NCI-H2227 treated with DMSO at 0.1 percent for 48 hours (cell line): Measurements from ENCODE around the gene DRAXIN.

Source experiments
- DNase-seq: peaks from one replicate; lab custom pipeline; 2025; lab: John Stamatoyannopoulos, UW

The DRAXIN gene

GRCh38 chr1:11685210-11685752 lies 6.2 kb upstream of the DRAXIN start:
- DNase-seq: no peak

- DNase-seq: no peak
Measured at GRCh38 chr1:11688506-11688905, 3.0 kb upstream of the DRAXIN start.

- DNase-seq: peak; percentile 60
Measured at GRCh38 chr1:11690397-11691301, 861 bp upstream of the DRAXIN start.

GRCh38 chr1:11691928-11692711 lies 610 bp downstream of the DRAXIN start:
- no peak for DNase-seq

- no peak for DNase-seq
Measured at GRCh38 chr1:11693024-11693590, 1.6 kb downstream of the DRAXIN start.

- DNase-seq: no peak
Measured at GRCh38 chr1:11693917-11694316, 2.4 kb downstream of the DRAXIN start.

GRCh38 chr1:11695861-11696260 lies 4.4 kb downstream of the DRAXIN start:
- no peak for DNase-seq

GRCh38 chr1:11697188-11697892 lies 5.8 kb downstream of the DRAXIN start:
- DNase-seq: no peak

- DNase-seq: no peak
Measured at GRCh38 chr1:11697893-11698210, 6.3 kb downstream of the DRAXIN start.

- DNase-seq: no peak
Measured at GRCh38 chr1:11700601-11701467, 9.3 kb downstream of the DRAXIN start.

GRCh38 chr1:11701551-11701961 lies 10.0 kb downstream of the DRAXIN start:
- DNase-seq: no peak

GRCh38 chr1:11701981-11702803 lies 10.7 kb downstream of the DRAXIN start:
- DNase-seq: no peak

GRCh38 chr1:11703357-11704193 lies 12.1 kb downstream of the DRAXIN start:
- no peak for DNase-seq

GRCh38 chr1:11704194-11704529 lies 12.7 kb downstream of the DRAXIN start:
- DNase-seq: no peak

GRCh38 chr1:11704691-11705475 lies 13.4 kb downstream of the DRAXIN start:
- DNase-seq: no peak

- DNase-seq: no peak
Measured at GRCh38 chr1:11705596-11705995, 14.1 kb downstream of the DRAXIN start.

- no peak for DNase-seq
Measured at GRCh38 chr1:11706292-11706691, 14.8 kb downstream of the DRAXIN start.

- DNase-seq: no peak
Measured at GRCh38 chr1:11707621-11708276, 16.2 kb downstream of the DRAXIN start.
